ENCODE measurements around the gene SLC26A2.

DNA sequence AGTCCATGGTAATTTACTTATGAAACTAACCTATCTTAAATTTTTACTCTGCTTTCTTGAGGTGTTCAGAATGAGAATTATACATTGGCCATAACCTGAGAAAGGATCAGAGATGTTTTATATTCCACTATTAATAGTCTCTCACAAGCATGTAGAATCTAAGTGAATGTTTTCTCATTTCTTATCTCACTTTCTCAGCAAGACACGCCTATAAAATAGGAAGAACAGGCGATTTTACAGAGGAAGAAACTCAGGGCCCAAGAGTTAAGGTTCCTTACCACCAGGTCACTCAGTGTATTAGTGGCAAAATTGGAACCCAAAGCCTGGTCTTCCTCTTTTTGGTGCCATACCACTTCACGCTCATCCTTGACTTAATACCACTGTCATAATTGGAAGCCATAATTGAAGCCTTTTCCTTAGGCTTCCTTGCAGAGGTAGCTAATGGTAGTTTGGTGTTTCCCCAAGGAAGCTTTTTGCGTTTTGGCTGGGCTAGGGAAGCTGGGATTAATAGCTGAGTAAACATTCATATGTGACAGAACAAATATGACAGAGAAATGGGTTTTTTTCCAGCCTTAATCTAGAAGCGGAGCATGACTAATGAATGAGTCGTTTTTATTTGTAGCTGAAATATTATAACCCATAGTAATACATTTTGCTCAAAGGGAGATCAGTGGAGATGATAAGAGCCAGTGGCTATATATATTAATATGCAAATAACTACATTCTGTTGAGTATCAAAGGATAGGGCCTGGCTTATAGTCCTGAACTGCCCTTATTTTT lies 56.9 kb downstream of the SLC26A2 start:
- TF ChIP-seq, protein P1, sequence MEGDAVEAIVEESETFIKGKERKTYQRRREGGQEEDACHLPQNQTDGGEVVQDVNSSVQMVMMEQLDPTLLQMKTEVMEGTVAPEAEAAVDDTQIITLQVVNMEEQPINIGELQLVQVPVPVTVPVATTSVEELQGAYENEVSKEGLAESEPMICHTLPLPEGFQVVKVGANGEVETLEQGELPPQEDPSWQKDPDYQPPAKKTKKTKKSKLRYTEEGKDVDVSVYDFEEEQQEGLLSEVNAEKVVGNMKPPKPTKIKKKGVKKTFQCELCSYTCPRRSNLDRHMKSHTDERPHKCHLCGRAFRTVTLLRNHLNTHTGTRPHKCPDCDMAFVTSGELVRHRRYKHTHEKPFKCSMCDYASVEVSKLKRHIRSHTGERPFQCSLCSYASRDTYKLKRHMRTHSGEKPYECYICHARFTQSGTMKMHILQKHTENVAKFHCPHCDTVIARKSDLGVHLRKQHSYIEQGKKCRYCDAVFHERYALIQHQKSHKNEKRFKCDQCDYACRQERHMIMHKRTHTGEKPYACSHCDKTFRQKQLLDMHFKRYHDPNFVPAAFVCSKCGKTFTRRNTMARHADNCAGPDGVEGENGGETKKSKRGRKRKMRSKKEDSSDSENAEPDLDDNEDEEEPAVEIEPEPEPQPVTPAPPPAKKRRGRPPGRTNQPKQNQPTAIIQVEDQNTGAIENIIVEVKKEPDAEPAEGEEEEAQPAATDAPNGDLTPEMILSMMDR (conservative IDR thresholded peaks at IDR 0.05 in 1 of 2, IDR thresholded peaks at IDR 0.05 in 1 of 2; ENCODE audit: extremely low read depth in 1 of 2, insufficient read depth in 1 of 2, low read depth in 1 of 2, low read length in 2 of 2) = no peak
- TF ChIP-seq EZH2 (IDR thresholded peaks at IDR 0.05; ENCODE audit: borderline replicate concordance, low read length) = no peak
